Mesenchymal stem cell (in vitro differentiated cells and primary cell): Measurements from ENCODE around the gene DCUN1D1.
A peak's percentile ranks its signal among the peaks of the same experiment; 100 is the strongest.

Source experiments
- DNase-seq: peaks from one replicate; pipeline ENCODE4 v3.0.0-alpha.2; 2013
- H2AFZ ChIP-seq: one replicate; pipeline ENCODE4 v1.6.1; 2013; ENCODE audit warnings: low read depth, mild to moderate bottlenecking, control low read depth, inconsistent platforms, low read length, moderate library complexity
- H2AK5ac ChIP-seq: 2 replicates; pipeline ENCODE4 v1.6.1; 2013; ENCODE audit warnings: low read length, moderate library complexity, mild to moderate bottlenecking, inconsistent platforms; ENCODE audit not compliant: severe bottlenecking
- H2BK120ac ChIP-seq: one replicate; pipeline ENCODE4 v1.6.1; 2013; ENCODE audit warnings: low read depth, mild to moderate bottlenecking, inconsistent platforms, low read length, moderate library complexity
- H2BK12ac ChIP-seq, 2 experiments: one replicate each; pipeline ENCODE4 v1.6.1; 2013; ENCODE audit warnings: inconsistent platforms in 2 of 2, low read length in 2 of 2, mild to moderate bottlenecking in 2 of 2, moderate library complexity in 2 of 2, control low read depth in 1 of 2
- H2BK15ac ChIP-seq: one replicate; pipeline ENCODE4 v1.6.1; 2013; ENCODE audit warnings: mild to moderate bottlenecking, low read depth, inconsistent platforms; ENCODE audit not compliant: poor library complexity, severe bottlenecking
- H2BK5ac ChIP-seq: 2 replicates; pipeline ENCODE4 v1.6.1; 2013; ENCODE audit warnings: low read depth, mild to moderate bottlenecking, low read length, control low read depth, inconsistent platforms; ENCODE audit not compliant: poor library complexity, severe bottlenecking
- H3K14ac ChIP-seq, 2 experiments: one replicate each; pipeline ENCODE4 v1.6.1; 2013; ENCODE audit warnings: inconsistent platforms in 2 of 2, low read length in 2 of 2, control low read depth in 1 of 2, mild to moderate bottlenecking in 1 of 2, moderate library complexity in 1 of 2
- H3K18ac ChIP-seq, 2 experiments: one replicate each; pipeline ENCODE4 v1.6.1; 2013; ENCODE audit warnings: inconsistent platforms in 2 of 2, low read length in 2 of 2, control low read depth in 1 of 2, low read depth in 1 of 2, mild to moderate bottlenecking in 1 of 2
- H3K23ac ChIP-seq, 2 experiments: one replicate each; pipeline ENCODE4 v1.6.1; 2013; ENCODE audit warnings: inconsistent platforms in 2 of 2, low read length in 2 of 2, mild to moderate bottlenecking in 2 of 2, moderate library complexity in 2 of 2, control low read depth in 1 of 2
- H3K27ac ChIP-seq: 2 replicates; pipeline ENCODE4 v1.5.1; 2013; ENCODE audit warnings: mild to moderate bottlenecking, moderate library complexity, low read length, control low read depth, inconsistent platforms; ENCODE audit not compliant: poor library complexity, severe bottlenecking
- H3K27me3 ChIP-seq, 2 experiments: 2 replicates each; pipeline versions ENCODE4 v1.6.1 to v1.7.0; 2013; ENCODE audit warnings: low read length in 2 of 2, mild to moderate bottlenecking in 2 of 2, moderate library complexity in 2 of 2, control low read depth in 1 of 2, inconsistent platforms in 1 of 2; ENCODE audit not compliant: control insufficient read depth in 1 of 2, insufficient read depth in 1 of 2
- H3K36me3 ChIP-seq, 2 experiments: 2 replicates each; pipeline versions ENCODE4 v1.6.1 to v1.7.0; 2013; ENCODE audit warnings: low read length in 2 of 2, control low read depth in 1 of 2, inconsistent platforms in 1 of 2, low read depth in 1 of 2, mild to moderate bottlenecking in 1 of 2; ENCODE audit not compliant: insufficient read depth in 2 of 2, control insufficient read depth in 1 of 2
- H3K4ac ChIP-seq, 2 experiments: one replicate each; pipeline ENCODE4 v1.6.1; 2013; ENCODE audit warnings: inconsistent platforms in 2 of 2, low read length in 2 of 2, mild to moderate bottlenecking in 2 of 2, moderate library complexity in 2 of 2, control low read depth in 1 of 2, low read depth in 1 of 2
- H3K4me1 ChIP-seq: 2 replicates; pipeline ENCODE4 v1.6.1; 2013; ENCODE audit warnings: low read depth, low read length, control low read depth; ENCODE audit not compliant: control insufficient read depth, insufficient read depth
- H3K4me2 ChIP-seq: 2 replicates; pipeline ENCODE4 v1.6.1; 2013; ENCODE audit warnings: low read length, mild to moderate bottlenecking, inconsistent platforms; ENCODE audit not compliant: poor library complexity, severe bottlenecking
- H3K4me3 ChIP-seq, 2 experiments: 2 replicates each; pipeline versions ENCODE4 v1.5.1 to v1.7.0; 2013; ENCODE audit warnings: low read length in 2 of 2, mild to moderate bottlenecking in 2 of 2, control low read depth in 1 of 2, low read depth in 1 of 2; ENCODE audit not compliant: insufficient read depth in 1 of 2
- H3K79me1 ChIP-seq: replicated peaks from 2 replicates; pipeline ENCODE4 v1.6.1; 2013; ENCODE audit warnings: mild to moderate bottlenecking, control low read depth, low read length, inconsistent platforms; ENCODE audit not compliant: poor library complexity, severe bottlenecking
- H3K9ac ChIP-seq: 2 replicates; pipeline ENCODE4 v1.7.0; 2013; ENCODE audit warnings: mild to moderate bottlenecking, low read length, moderate library complexity
- H3K9me3 ChIP-seq: 2 replicates; pipeline ENCODE4 v1.7.0; 2013; ENCODE audit warnings: mild to moderate bottlenecking, low read length; ENCODE audit not compliant: control insufficient read depth
- H4K8ac ChIP-seq: one replicate; pipeline ENCODE4 v1.6.1; 2013; ENCODE audit warnings: inconsistent platforms, mild to moderate bottlenecking, low read length, moderate library complexity
- H4K91ac ChIP-seq: one replicate; pipeline ENCODE4 v1.6.1; 2013; ENCODE audit warnings: mild to moderate bottlenecking, low read length, inconsistent platforms
- WGBS: methylation state at CpG from one replicate; pipeline ENCODE4 v1.1.7; 2013; ENCODE audit warnings: mixed read lengths; 5-methylcytosine and 5-hydroxymethylcytosine counted together

The DCUN1D1 gene

DNA sequence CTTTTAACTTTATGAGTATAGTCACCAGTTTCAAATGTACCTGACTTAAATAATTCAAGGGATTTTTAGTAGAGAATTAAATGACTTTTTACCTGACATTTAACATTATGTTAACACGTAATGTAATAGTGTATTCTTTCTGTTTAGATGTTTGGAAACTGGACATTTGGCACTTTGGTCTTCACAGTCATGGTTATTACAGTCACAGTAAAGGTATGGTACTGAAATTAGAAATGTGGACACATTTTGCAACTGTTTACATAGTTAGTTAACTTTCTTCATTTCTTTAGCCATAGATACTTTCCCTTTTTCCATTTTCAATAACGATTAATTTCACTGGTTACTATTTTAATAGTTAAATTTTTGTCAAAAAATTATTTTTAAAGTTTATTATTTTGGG lies 83.8 kb downstream of the DCUN1D1 start:
- Histone ChIP-seq H4K8ac (no peak overlapping the region), H3K27ac (no peak overlapping the region)
- WGBS, result no CpG with 5 or more reads among the region's 2 CpGs

DNA sequence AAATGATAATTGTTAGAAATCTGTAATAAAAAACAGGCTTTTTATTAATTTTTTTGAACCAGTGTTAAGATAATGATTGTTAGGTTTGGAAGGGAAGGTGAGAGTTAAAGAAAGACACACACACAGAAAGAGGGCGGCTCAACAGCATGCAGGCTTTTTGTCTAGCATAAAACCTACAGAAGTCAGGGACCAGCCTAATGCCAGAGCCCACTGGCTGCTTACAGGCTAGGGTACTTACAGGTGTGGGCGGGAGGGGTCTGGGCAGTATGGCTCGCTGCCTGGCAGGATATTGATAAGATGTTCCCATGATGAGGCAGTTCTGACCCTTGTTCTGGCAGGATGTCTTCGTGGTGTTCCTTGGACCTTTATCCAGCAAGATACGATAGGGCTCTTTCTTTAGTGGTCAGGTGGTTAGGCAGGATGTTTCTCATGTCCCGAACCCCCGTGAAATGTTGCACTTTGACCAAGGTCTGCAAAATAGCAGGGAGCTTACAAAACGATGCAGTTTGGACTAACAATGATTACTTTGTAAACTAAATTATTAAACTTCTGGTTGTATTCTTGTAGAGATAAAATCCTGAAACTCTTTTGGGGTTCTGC lies 84.7 kb downstream of the DCUN1D1 start:
- H3K27me3 ChIP-seq, result no peaks in the 10 kb centered on the region
- no peak overlapping the region for H2BK120ac ChIP-seq
- H3K79me1 ChIP-seq, result peaks cover 1% of the 10 kb centered on the region
- no peak overlapping the region for H2BK15ac ChIP-seq
- H3K4me1 ChIP-seq, result no peaks in the 10 kb centered on the region
- no peak overlapping the region for H2BK5ac ChIP-seq
- H2BK12ac ChIP-seq, result no peak overlapping the region
- WGBS, result 95% methylated on average over 7 of the region's 8 CpGs
- H3K23ac ChIP-seq, result no peak overlapping the region
- H3K18ac ChIP-seq, result no peak overlapping the region
- no peak overlapping the region for H3K4me2 ChIP-seq
- no peak overlapping the region for H4K91ac ChIP-seq
- no peak overlapping the region for H3K14ac ChIP-seq
- H3K9ac ChIP-seq, result no peak overlapping the region
- no peak overlapping the region for H2AK5ac ChIP-seq
- no peak overlapping the region for H3K4ac ChIP-seq
- H3K9me3 ChIP-seq, result no peaks in the 10 kb centered on the region
- no peak overlapping the region for H2AFZ ChIP-seq
- no peak overlapping the region for H4K8ac ChIP-seq
- no peak overlapping the region for H3K27ac ChIP-seq
- no peak overlapping the region for H3K4me3 ChIP-seq
- H3K36me3 ChIP-seq, result peaks cover 2 to 66% of the 10 kb centered on the region in 2 experiments
- no peak for DNase-seq

More for the DNA sequence above, 83.8 kb downstream of the DCUN1D1 start:
- no peak overlapping the region for H3K18ac ChIP-seq
- no peak overlapping the region for H2AK5ac ChIP-seq
- H3K27me3 ChIP-seq, result no peaks in the 10 kb centered on the region
- H3K4me3 ChIP-seq, result no peak overlapping the region
- no peak overlapping the region for H3K4me2 ChIP-seq
- peaks cover 2 to 62% of the 10 kb centered on the region in 2 experiments for H3K36me3 ChIP-seq
- H2BK5ac ChIP-seq, result no peak overlapping the region
- H3K4me1 ChIP-seq, result no peaks in the 10 kb centered on the region
- H3K4ac ChIP-seq, result no peak overlapping the region
- H3K79me1 ChIP-seq, result peaks cover 1% of the 10 kb centered on the region
- H3K9ac ChIP-seq, result no peak overlapping the region
- H2BK120ac ChIP-seq, result no peak overlapping the region
- H3K9me3 ChIP-seq, result no peaks in the 10 kb centered on the region
- no peak overlapping the region for H2BK15ac ChIP-seq
- DNase-seq, result no peak
- no peak overlapping the region for H3K23ac ChIP-seq
- no peak overlapping the region for H2BK12ac ChIP-seq
- no peak overlapping the region for H3K14ac ChIP-seq
- H4K91ac ChIP-seq, result no peak overlapping the region
- H2AFZ ChIP-seq, result no peak overlapping the region

DNA sequence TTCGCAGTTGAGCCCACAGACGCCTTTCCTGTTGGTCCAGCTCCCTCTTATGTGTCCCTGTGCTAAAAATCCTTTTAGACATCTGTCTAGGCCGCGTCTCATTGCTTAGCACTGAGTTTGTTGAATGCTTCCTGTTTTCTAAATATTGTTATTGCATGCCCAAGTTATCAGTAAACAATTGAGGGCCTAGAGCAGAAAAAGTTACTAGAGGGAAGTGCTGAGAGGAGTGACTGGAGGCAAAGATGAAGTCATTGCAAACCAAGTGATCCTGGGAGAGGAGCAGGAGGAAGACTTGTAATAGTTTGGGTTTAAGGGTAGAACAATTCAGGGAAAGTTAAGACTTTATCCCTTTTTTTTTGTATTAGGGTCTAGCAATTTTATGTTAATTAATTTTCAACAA lies 88.1 kb downstream of the DCUN1D1 start:
- no peak overlapping the region for H3K23ac ChIP-seq
- H2BK120ac ChIP-seq, result no peak overlapping the region
- no peak overlapping the region for H3K4me3 ChIP-seq
- H3K27me3 ChIP-seq, result no peaks in the 10 kb centered on the region
- no peaks in the 10 kb centered on the region for H3K4me1 ChIP-seq
- peaks cover 1% of the 10 kb centered on the region for H3K79me1 ChIP-seq
- peaks cover 5 to 63% of the 10 kb centered on the region in 2 experiments for H3K36me3 ChIP-seq
- no peak overlapping the region for H2AK5ac ChIP-seq
- no peak overlapping the region for H4K8ac ChIP-seq
- no peak overlapping the region for H3K18ac ChIP-seq
- H3K9ac ChIP-seq, result no peak overlapping the region
- no peak overlapping the region for H2BK12ac ChIP-seq
- H2BK15ac ChIP-seq, result no peak overlapping the region
- peak; percentile 26 for DNase-seq
- WGBS, result 93% methylated on average over 4 of the region's 4 CpGs
- no peak overlapping the region for H3K14ac ChIP-seq
- no peaks in the 10 kb centered on the region for H3K9me3 ChIP-seq
- no peak overlapping the region for H2BK5ac ChIP-seq
- H2AFZ ChIP-seq, result no peak overlapping the region
- H4K91ac ChIP-seq, result no peak overlapping the region
- H3K4ac ChIP-seq, result no peak overlapping the region
- H3K4me2 ChIP-seq, result no peak overlapping the region
- H3K27ac ChIP-seq, result no peak overlapping the region

DNA sequence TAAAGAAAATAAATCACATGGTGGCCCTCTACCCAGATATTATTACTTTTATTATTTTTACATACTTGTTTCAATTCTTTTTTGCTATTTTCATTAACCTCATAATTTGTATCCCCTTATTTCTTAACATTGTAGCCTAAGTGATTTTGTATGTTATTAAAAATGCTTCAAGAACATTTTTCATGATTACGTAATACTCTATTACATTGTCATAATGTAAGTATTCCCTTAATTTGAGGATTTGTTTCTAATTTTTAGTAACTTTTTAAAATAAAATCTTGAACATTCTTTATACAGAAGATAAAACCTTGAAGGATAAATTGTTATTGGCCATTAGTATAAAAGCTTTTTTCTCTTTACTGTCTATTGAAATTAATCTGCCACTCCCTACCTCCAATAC lies 89.0 kb downstream of the DCUN1D1 start:
- Histone ChIP-seq H3K9ac (no peak overlapping the region), H4K91ac (no peak overlapping the region), H4K8ac (no peak overlapping the region), H2BK15ac (no peak overlapping the region), H3K36me3 (peaks cover 5 to 64% of the 10 kb centered on the region in 2 experiments), H3K14ac (no peak overlapping the region), H2BK120ac (no peak overlapping the region), H3K4ac (no peak overlapping the region), H3K4me3 (no peak overlapping the region), H3K79me1 (peaks cover 1% of the 10 kb centered on the region), H3K4me1 (no peaks in the 10 kb centered on the region), H2BK5ac (no peak overlapping the region), H3K23ac (no peak overlapping the region), H2AK5ac (no peak overlapping the region), H3K9me3 (no peaks in the 10 kb centered on the region), H3K27me3 (no peaks in the 10 kb centered on the region), H3K27ac (no peak overlapping the region), H2BK12ac (no peak overlapping the region), H3K18ac (no peak overlapping the region), H2AFZ (no peak overlapping the region), H3K4me2 (no peak overlapping the region)
- no CpG with 5 or more reads among the region's 1 CpG for WGBS
- no peak for DNase-seq
